GM08714 (cell line): Measurements from ENCODE around the gene ZNF500.

ENCODE experiments used
- H3K4me3 ChIP-seq: fragments of 200-500 bp; sonication (Bioruptor generic); 2 replicates; pipeline ENCODE4 v1.5.1; 2014; ENCODE audit warnings: mild to moderate bottlenecking, low read length, inconsistent platforms
- ZNF274 ChIP-seq: IDR thresholded peaks from 2 replicates; pipeline ENCODE4 v1.6.1; 2012; ENCODE audit warnings: mild to moderate bottlenecking, low read depth, low read length

Gene ZNF500

DNA sequence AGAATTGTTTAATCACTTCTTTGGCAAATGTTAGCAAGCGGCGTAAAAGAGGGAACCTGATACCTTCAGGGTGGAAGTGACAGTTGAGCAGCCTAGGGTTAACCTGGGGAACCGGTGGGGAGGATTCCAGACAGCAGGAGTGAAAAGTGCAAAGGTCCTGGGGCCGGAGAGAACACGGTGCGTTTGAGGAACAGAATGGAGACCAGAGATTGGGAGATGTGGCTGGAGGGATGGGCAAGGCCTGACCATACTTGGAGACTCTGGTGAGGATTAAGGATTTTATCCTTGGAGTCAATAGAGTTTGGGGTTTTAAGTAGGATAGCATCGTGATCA lies 2.3 kb upstream of the ZNF500 start:
- no peak overlapping the region; the same call in 1 of the 2 replicates for H3K4me3 ChIP-seq
- TF ChIP-seq ZNF274, result no peak

DNA sequence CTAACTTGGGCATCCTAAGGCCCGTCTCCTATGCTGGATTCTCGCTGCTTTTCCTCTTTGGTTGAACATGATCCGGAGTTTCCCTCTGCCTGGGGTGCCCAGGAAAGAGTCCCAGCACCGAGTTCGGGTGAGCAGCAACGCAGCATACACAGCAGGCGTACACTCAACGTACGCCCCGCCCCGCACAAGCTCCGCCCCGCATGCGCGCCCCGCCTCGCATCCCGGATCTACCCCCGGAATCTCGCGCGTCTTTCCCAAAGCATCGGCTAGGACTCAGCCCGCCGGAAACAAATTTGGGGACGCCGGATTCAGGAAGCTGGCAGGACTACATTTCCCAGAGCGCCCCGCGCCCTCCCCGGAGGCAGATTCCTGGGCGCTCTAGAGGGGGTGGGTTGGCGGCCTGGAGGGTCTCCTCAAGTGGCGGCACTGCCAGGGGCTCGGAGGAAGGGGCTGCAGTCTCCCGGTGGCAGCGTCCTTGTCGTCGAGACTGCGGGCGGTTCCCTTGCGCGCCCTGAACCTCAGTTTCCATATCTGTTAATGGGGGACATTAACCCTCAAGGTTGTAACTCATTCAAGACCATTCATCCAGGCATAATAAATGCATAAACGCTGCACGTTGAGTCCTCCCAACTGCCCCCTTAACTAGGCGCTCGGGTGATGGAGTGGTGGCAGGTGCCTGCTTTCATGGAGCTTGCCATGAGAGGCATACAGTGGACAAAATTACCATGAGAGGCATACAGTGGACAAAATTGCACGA lies 1.8 kb upstream of the ZNF500 start:
- no peak for TF ChIP-seq ZNF274

DNA sequence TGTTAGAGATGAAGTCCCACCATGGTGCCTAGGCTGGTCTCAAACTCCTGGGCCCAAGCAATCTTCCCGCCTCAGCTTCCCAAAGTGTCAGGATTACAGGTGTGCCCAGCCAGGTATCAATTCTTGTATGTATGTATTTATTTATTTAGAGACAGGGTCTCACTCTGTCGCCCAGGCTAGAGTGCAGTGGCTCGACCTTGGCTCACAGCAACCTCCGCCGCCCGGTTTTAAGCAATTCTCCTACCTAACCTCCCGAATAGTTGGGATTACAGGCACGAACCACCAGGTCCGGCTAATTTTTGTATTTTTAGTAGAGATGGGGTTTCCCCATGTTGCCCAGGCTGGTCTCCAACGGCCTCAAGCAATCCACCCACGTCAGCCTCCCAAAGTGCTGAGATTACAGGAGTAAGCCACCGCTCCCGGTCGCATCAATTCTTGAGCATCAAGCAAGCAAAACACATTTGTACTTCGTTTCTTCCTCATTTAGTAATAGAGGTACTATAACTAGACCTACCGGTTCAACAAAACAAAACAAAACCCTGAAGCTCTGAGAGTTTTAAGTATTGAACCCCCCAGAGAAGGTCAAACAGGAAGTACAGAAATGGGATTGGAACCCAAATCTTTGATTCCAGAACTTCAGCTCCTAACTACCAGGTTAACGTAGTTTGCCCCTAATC lies 1.0 kb upstream of the ZNF500 start:
- H3K4me3 ChIP-seq, result peak overlapping the region; percentile 93
- no peak for TF ChIP-seq ZNF274

More for the DNA sequence above, 1.8 kb upstream of the ZNF500 start:
- H3K4me3 ChIP-seq, result peak overlapping the region; percentile 93

DNA sequence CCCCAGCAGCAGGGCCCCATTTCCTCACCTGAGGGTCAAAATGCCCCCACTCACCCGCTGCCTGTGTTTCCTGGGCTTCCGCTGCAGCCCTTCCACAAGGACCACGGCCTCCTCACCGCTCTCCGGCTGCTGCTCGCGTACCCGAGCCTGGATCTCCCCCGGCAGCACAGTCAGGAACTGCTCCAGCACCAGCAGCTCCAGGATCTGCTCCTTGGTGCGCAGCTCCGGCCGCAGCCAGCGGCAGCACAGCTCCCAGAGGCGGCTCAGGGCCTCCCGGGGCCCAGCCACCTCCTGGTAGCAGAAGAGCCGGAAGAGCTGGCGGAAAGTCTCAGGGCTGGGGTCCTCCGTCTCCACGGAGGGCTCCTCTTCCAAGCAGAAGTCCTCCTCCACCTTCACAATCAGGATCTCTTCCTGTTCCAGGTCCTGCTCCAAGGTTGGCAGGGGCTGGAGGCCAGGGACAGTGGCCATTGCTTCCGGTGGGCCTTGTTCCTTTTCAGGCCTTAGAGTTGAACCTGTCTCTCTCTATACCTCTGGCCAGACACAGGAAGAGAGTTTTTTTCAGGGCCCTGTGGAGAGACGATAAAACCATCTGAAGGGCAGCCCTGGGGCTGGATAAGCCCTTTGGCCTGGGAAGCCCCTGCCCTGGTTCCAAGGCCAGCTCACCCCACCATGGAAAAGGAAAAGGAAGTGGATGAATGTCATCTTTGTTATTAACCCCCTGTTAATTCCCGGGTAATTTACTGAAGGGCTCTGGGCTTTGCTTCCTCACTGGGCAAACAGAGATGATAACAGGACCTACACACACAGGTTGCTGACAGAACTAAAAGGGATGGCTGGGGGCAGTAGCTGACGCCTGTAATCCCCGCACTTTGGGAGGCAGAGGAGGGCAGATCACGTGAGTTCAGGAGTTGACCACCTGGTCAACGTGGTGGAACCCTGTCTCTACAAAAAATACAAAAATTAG lies 1.2 kb downstream of the ZNF500 start:
- peak overlapping the region; percentile 93 for H3K4me3 ChIP-seq
- no peak for TF ChIP-seq ZNF274

DNA sequence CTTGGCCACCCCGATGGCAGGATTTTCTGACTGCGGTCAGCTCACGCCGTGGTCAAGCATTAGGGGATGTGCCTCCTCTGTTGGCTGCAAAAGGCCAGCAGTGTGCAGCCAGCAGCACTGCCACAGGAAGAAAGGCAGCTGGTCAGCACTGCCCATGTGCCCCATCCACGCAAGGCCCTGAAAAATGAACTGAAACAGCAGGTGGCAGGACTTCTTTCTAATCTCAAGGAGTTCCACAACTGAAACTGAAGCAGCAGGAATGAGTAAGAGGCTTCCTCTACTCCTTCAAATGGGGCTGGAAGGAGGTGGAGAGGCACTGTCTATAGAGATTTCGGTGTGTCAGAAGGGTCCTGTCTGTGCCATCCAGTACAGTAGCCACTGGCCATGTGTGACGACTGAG lies 3.2 kb downstream of the ZNF500 start:
- no peak for TF ChIP-seq ZNF274
- H3K4me3 ChIP-seq, result no peak overlapping the region

DNA sequence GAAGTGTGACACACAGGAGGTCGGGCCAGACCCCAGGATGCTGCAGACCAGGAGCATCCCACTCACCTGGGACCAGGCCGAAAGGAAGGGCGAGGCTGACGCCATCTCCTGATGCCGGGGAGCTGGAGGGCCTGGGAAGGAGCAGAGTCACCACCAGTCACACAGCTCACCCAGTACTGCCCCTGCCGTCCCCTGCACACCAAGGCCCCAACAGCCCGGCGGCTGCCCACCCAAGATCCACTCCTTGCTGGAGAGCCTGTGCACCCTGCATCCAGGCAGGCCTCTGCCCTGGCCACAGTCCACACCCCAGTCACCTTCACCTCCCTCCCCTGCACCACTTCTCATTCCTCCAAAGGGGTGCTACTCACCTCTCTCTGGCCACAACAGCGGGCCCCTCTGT lies 4.8 kb downstream of the ZNF500 start:
- H3K4me3 ChIP-seq, result no peak overlapping the region
- no peak for TF ChIP-seq ZNF274

DNA sequence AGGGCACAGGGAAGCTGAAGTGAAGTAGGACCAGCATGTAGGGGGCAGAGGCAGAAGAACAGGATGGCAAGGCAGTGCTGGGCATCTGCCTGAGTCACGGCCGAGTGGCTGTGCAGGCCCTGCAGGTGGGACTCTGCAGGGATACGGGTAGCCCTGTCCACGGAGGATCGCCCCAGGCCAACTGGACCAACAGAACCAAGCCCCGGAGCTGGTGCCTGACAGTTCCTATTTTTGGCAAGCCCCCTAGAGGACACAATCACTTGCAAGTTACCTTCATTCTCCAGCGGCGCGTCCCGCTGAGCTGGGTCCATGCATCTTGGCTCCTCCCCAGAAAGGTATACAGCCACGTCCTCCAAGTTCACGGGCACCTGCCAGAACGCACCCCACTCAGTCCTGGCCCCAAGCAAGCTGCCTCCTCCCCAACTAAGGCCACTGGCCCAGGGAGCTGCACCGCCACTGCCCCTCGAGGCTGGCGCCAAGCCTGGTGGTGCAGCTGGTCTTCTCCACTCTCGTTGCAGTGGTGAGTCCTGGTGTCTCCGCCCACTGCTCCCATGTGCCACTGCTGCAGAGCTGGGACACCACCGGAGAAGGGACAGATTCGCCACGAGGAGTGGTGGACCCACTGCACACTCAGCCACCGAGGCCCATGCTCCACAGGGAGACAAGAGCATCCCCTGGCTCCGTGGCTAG lies 6.6 kb downstream of the ZNF500 start:
- H3K4me3 ChIP-seq, result no peak overlapping the region
- no peak for TF ChIP-seq ZNF274

DNA sequence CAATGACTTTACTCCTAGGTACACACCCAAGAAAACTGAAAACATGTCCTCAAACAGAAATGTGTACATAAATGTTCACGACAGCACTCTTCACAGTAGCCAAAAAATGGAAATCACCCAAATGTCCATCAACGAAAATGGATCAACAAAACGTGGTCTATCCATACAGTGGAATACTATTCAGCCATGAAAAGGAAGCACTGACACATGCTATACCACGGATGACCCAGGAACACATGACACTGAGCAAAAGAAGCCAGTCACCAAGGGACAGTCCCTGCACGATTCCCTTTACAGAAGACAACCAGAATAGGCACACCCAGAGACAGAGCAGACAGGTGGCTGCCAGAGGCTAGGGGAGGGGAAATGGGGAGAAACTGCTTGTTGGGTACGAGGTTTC lies 11.3 kb downstream of the ZNF500 start:
- H3K4me3 ChIP-seq, result no peak overlapping the region

DNA sequence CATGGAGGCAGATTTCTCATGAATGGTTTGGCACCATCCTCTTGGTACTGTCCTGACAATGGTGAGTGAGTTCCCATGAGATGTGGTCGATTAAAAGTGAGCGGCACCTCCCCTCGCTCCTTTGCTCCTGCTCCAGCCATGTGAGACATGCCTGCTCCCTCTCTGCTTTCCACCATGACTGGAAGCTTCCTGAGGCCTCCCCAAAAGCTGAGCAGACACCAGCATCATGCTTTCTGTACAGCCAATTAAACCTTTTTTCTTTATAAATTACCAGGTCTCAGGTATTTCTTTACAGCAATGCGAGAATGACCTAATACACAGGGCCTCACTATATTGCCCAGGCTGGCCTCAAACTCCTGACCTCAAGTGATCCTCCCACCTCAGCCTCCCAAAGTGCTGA lies 12.1 kb downstream of the ZNF500 start:
- no peak for TF ChIP-seq ZNF274
- no peak overlapping the region for H3K4me3 ChIP-seq

More for the DNA sequence above, 11.3 kb downstream of the ZNF500 start:
- TF ChIP-seq ZNF274, result no peak

DNA sequence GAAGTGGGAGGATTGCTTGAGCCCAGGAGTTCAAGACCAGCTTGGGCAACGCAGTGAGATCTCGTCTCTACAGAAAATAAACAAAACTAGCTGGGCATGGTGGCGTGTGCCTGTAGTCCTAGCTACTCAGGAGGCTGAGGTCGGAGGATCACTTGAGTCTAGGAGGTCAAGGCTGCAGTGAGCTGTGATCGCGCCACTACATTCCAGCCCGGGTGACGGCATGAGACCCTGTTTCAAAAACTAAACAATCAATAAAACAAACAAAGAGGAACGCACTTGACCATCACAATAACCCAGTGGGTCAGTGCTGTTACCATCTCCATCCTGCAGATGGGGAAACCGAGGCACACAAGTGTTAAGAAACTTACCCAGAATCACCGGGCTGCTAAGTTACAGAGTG lies 13.7 kb downstream of the ZNF500 start:
- no peak for TF ChIP-seq ZNF274
- no peak overlapping the region for H3K4me3 ChIP-seq

DNA sequence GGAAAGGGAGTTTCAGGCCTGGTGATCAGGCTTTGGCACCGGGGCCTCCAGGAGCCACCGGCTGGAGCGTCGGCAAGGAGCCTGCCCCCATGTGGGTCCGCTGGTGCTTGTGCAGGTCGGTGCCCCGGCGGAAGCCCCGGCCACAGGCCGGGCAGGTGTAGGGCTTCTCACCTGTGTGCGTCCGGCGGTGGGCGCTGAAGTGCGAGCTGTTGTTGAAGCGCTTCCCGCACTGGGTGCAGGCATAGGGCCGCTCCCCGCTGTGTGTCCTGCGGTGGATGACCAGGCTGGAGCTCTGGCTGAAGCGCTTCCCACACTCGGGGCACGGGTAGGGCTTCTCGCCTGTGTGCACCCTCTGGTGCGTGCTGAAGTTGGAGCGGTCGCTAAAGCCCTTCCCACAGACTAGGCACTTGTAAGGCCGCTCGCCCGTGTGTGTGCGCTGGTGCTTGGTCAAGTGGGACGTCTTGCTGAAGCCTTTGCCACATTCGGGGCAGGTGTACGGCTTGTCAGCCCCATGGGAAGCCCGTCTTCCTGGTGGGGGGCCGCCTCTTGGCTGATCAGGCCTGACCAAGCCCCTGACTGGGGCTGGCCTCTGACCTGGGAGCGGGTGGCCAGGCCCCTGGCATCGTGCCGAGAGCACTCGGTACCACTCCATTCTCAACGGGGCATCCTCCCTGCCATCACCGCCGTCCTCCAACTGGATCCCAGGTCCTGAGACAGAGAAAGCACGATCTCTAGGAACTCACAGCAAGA lies 14.4 kb downstream of the ZNF500 start:
- no peak for TF ChIP-seq ZNF274
- H3K4me3 ChIP-seq, result no peak overlapping the region

DNA sequence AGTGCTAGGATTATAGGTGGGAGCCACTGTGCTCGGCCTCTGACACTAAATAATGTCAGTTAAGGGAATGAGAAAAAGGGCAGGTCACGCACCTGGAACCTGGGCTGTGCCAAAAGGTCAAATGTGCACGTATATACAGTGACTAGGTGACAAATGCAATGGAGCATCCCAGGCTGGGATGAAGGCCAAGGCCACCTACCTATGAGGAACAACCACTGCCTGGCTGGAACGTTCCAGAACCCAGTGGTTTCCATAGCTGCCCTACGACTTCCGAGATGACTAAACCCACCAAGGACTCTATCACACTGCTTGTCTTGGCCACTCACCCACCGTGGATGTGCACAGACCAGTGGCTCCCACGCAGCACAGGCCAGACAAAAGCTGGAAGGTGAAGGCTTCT lies 16.1 kb downstream of the ZNF500 start:
- H3K4me3 ChIP-seq, result no peak overlapping the region
- TF ChIP-seq ZNF274, result no peak

DNA sequence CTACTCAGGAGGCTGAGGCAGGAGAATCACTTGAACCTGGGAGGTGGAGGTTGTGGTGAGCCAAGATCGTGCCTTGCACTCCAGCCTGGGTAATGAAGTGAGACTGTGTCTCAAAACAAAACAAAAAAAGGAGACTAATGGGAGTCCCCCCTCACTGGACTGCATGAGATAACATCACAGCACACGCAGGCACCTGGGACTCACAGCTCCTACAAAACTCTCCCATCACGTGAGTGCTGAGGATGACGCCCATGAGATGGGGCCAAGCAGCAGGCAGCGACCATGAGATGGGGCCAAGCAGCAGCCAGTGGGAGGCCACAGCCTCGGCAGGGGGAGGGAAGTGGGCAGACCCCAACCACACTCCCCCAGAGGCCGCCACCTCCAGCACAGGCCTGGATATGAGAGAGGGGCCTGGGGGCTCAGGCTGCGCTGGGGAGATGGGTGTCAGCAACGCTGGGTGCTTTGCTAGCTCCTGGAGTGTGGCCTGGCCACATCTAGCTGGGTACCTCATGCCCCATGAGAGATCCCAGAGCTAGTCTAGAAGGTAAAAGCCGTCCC lies 17.2 kb downstream of the ZNF500 start:
- no peak for TF ChIP-seq ZNF274

More for the DNA sequence above, 17.2 kb downstream of the ZNF500 start:
- no peak overlapping the region for H3K4me3 ChIP-seq
